HS-5 (cell line): ENCODE measurements around the gene PLEKHA5.
"Not testable (repeated sequence)": the region's sequence is repeated elsewhere in the genome, so short reads cannot be mapped to it uniquely, and the experiment has no call there.

Experiments used
- DNase-seq: peaks from one replicate; pipeline ENCODE4 v3.0.0-alpha.2; 2012; ENCODE audit warnings: low read depth

The PLEKHA5 gene, protein sequence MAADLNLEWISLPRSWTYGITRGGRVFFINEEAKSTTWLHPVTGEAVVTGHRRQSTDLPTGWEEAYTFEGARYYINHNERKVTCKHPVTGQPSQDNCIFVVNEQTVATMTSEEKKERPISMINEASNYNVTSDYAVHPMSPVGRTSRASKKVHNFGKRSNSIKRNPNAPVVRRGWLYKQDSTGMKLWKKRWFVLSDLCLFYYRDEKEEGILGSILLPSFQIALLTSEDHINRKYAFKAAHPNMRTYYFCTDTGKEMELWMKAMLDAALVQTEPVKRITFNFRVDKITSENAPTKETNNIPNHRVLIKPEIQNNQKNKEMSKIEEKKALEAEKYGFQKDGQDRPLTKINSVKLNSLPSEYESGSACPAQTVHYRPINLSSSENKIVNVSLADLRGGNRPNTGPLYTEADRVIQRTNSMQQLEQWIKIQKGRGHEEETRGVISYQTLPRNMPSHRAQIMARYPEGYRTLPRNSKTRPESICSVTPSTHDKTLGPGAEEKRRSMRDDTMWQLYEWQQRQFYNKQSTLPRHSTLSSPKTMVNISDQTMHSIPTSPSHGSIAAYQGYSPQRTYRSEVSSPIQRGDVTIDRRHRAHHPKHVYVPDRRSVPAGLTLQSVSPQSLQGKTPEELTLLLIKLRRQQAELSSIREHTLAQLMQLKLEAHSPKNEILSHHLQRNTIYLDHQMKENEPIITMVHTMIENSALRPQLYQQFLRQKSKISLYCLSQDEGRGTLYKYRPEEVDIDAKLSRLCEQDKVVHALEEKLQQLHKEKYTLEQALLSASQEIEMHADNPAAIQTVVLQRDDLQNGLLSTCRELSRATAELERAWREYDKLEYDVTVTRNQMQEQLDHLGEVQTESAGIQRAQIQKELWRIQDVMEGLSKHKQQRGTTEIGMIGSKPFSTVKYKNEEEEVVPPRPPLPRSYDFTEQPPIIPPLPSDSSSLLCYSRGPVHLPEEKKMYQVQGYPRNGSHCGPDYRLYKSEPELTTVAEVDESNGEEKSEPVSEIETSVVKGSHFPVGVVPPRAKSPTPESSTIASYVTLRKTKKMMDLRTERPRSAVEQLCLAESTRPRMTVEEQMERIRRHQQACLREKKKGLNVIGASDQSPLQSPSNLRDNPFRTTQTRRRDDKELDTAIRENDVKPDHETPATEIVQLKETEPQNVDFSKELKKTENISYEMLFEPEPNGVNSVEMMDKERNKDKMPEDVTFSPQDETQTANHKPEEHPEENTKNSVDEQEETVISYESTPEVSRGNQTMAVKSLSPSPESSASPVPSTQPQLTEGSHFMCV

DNA sequence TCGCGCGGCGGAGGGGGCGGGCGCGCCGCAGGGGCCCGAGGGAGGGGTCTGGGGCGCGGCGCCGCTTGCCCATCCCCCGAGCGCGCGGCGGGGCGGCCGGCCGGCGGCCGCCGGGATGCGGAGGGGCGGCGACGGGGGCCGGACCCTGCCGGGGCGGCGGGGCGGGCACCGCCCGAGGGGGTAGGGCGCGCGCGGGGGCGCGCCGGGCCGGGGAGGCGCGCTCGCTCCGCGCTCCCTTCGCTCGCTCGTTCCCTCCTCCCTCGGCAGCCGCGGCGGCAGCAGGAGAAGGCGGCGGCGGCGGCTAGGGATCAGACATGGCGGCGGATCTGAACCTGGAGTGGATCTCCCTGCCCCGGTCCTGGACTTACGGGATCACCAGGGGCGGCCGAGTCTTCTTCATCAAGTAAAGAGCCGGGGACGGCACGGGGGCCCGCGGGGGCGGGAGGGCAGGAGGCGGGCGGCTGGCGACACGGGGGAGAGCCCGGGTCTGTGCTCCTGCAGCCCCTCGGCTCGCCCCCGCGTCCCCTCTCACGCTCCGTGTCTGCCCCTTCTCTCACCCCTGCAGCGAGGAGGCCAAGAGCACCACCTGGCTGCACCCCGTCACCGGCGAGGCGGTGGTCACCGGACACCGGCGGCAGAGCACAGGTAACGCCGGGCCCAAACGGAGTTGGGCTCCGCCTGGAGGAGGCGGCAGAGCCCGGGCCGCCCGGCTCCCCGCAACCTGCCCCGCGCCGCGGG, at the start of gene PLEKHA5:
TSS of gene PLEKHA5 (plus strand) at position 248 of the 738 bp plus-strand sequence. CDS start at position 315, 67 bp downstream.
- DNase-seq = no peak

DNA sequence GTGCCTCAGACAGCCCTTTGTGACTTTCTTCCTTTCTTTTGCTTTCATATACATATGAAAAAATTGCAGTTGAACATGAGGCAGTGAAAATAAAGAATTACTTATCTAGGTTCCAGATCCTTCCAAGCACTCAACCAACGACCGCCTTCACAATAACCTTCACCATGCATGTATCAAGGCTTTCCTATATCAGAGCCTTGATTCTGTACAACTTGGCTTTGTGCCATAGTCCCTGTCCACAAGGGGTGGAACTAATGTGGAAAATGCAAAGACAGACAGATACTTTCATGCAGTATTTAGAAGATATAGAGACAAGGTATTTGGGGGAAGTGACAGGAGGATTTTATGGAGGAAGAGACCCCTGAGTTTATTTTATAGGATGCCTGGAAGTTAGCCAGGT, 48.6 kb upstream of the PLEKHA5 start:
- DNase-seq = no peak

DNA sequence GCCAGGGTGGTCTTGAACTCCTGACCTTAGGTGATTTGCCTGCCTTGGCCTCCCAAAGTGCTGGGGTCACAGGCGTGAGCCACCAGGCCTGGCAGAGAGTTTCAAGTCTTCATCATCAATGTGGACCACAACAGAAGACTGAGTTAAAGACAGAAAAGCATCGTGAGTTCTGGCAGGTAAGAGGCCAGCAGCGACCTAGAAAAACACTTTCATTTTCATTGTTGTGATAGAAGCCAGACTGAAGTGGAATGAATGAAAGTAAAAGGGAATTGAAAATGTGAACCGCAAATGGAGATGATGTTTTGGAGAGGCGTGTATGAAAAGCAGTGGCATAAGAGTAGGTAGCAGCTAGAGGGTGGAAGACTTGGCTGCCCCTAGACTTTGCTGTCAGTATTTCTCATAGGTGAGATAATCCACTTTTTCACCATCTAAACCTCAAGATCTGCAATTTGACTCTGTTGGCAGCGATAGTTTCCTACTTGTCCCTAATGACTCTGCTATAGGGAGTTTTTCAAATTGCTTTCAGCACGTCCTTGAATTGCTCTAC, 47.1 kb upstream of the PLEKHA5 start:
- DNase-seq = no peak

- no peak for DNase-seq
Observed at GRCh38 chr12:19084547-19084946, 45.0 kb upstream of the PLEKHA5 start.

DNA sequence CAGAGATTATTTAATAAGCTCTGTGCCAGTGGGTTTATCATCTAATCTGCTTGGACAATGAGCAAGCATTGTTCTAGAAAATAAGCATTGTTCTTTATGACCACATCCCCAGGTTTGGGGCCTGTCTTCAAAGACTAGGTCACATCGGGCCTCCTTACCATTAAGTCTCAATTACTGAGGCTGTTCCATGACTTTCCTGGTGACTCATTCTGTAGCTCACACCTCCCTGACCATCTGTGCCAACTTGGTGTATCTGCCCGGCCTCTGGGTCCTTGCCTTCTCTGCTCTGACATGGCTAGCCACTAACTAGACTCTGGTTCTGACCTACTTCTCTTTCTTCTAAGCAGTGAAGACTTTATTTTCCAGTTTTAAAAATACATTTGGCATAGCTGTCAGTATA, 44.4 kb upstream of the PLEKHA5 start:
- no peak for DNase-seq

- DNase-seq = no peak
Observed at GRCh38 chr12:19088606-19089005, 40.9 kb upstream of the PLEKHA5 start.

DNA sequence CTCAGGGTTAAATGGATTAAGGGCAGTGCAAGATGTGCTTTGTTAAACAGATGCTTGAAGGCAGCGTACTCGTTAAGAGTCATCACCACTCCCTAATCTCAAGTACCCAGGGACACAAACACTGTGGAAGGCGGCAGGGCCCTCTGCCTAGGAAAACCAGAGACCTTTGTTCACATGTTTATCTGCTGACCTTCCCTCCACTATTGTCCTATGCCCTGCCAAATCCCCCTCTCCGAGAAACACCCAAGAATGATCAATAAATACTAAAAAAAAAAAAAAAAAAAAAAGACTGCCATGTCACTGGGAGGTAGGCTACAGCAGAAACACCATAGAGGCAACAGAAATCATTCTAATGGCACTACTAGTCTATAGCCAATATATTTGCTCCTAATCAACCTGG, 37.1 kb upstream of the PLEKHA5 start:
- DNase-seq = not testable (repeated sequence)

DNA sequence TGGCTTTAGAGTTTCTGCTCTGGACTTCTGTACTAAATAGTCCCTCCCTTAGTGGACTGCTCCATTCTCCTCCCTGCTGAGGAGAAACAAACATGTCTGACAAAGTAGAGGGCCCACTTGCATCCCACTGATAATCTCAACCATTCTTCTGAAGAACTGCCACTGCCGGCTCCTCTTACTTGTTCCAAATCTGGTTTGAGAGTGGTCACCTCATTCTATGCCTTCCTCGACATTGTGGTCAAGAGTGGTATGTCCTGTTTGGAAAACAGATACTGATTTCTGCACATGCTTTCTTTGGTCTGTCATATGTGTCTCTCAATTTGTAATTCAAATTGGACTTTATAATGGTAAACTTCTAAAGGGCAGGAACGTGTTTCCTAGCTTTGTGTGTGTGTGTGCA, 36.3 kb upstream of the PLEKHA5 start:
- DNase-seq = no peak

GRCh38 chr12:19095331-19095730, 34.2 kb upstream of the PLEKHA5 start:
- no peak for DNase-seq

GRCh38 chr12:19095756-19096480, 33.6 kb upstream of the PLEKHA5 start:
- peak; percentile 13 for DNase-seq

- DNase-seq = no peak
Observed at GRCh38 chr12:19105463-19105862, 24.1 kb upstream of the PLEKHA5 start.

- DNase-seq = no peak
Observed at GRCh38 chr12:19107750-19108149, 21.8 kb upstream of the PLEKHA5 start.

- no peak for DNase-seq
Observed at GRCh38 chr12:19110221-19110940, 19.2 kb upstream of the PLEKHA5 start.

DNA sequence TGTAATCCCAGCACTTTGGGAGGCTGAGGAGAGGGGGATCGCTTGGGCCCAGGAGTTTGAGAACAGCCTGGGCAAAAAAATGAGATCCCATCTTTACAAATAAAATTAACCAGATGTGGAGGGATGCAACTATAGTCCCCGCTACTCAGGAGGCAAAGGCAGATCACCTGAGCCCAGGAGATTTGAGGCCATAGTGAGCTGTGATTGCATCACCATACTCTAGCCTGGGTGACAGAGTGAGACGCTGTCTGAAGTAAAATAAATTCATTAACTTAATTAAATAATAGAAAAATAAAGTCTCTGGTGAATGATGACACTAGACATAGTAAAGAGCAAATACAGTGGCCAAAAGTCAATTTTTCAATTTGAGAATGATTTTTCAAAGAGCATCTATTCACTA, 16.1 kb upstream of the PLEKHA5 start:
- DNase-seq = no peak

- no peak for DNase-seq
Observed at GRCh38 chr12:19115285-19115684, 14.2 kb upstream of the PLEKHA5 start.

- no peak for DNase-seq
Observed at GRCh38 chr12:19119440-19119839, 10.1 kb upstream of the PLEKHA5 start.

DNA sequence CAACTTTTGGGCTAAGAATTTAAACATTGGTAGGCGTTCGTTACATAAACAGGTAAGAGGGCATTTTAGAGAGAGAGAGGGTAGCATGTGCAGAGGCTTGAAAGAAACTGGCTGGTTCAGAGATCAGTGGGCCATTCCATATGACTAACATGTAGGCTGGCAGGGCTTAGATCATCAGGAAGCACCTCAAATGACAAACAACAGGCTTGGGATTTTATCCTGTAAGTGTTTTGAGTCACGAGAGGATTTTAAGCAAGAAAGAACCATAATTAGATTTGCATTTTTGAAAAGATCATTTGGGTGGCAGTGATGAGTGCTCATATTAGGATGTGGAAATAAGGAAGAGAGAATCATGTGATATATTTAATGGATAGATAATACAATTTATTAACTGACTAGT, 8.7 kb upstream of the PLEKHA5 start:
- DNase-seq = no peak

DNA sequence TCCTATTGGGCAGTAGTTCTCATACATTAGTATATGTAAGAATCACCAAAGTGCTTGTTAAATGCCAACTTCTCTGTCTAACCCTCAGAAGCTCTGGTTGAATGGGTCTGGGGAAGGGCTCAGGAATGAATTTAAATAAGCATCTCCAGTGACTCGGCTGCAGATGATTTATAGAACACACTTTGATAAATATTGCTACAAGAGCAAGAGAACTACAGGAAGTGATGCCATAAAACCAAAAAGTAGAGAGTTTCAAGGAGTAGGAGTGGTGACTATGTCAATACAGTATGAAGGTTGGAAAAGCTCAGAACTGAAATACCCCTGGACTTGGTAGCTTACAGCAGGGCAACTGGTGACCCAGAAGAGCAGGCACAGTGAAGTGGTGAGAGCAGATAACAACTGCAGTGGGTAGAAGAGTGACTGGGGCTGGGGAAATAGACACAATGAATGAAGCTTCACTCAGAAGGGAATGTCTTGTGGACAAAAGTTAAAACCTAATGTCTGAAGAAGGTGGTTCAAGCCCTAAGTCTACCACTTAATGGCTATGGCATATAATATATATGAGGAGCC, 8.0 kb upstream of the PLEKHA5 start:
- DNase-seq = no peak

DNA sequence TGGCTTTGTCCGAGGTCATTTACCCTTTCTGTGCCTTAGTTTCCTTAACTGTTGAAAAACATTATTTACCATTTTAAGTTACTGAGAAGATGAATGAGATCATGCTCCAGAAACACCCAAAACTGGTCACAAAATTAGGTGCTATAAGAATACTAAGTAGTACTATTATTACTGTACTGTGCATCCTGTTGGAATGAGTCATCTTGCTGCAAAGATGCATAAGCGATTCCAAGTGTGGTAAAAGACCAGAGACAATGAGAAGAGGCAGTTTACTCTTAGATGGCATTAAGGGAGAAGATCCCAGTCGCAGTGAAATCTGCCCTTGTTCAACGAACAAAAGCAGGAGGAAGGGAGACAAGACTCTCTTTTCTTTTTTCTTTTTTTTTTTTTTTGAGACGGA, 4.2 kb upstream of the PLEKHA5 start:
- DNase-seq = no peak

DNA sequence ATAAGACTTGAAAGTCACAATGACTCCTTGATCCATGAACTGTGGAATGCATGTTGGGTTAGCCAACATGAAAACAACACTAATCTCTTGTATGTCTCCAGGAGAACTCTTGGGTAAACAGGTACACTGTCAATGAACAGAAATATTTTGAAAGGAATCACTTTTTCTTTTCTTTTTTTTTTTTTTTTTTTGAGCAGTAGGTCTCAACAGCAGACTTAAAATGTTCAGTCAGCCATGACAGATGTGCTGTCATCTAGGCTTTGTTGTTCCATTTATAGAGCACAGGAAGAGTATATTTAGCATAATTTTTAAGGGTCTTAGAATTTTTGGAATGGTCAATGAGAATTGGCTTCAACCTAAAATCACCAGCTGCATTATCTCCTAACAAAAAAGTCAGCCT, 2.3 kb upstream of the PLEKHA5 start:
- no peak for DNase-seq
